ENCODE data around the gene NTN5. TPM values are rescaled to one million over a fixed set of nuclear protein-coding genes. Genes with fewer than 3 reads are reported as not detected.

The NTN5 gene
- total RNA-seq, 1 experiment from 2014 or later, result 0.55 TPM

DNA sequence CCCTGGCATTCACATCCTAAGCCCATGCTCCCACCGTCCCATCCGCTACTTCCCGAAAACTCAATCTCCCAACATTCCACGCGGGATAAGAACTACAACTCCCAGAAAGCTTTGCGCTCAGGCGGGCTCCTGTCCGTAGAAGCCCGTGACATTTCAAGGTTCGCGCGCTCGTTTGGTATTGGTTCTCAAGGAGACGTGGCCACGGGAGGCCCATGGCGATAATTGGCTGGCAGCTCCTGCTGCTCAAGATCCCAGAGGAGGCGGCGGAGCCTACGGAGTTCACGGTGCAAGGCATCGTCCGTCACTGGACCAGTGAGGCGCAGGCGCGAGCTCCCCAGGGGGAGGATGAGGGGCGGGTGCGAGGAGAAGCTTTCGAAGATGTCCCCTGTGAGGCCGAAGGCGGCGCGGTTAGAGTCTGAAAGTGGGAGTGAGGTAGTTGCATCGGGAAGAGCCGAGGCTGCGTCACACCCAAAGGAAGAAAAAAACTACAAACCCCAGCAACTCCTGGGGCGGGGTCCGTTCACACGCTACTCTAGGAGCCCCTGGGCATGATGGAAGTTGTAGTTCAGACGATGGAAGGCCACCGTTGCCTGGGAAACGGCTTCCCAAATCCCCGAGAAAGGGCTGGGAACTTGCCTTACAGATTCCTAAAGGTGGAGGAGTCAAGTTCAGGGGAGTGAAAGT is 47.9 kb upstream of the NTN5 start:
- Mint-ChIP-seq H3K9me3 (no peaks in the 10 kb centered on the region), H3K27me3 (ENCODE audit: low read depth) (no peaks in the 10 kb centered on the region; the same call in 1 of the 2 replicates), H3K36me3 (ENCODE audit: insufficient read depth in 1 of 3, low read depth in 3 of 3) (no peaks in the 10 kb centered on the region; a peak in 1 of 7 replicates), H3K4me3 (peak overlapping the region; percentile 96 to 98), H3K4me1 (peaks cover 26 to 41% of the 10 kb centered on the region in 2 experiments), H3K27ac (peak overlapping the region; percentile 96 to 99 (median 99))
- Histone ChIP-seq H2BK20ac (ENCODE audit: low read depth, low read length, poor library complexity, severe bottlenecking) (no peak overlapping the region), H3K56ac (ENCODE audit: insufficient read length, low read depth, low read length) (no peak overlapping the region), H3K23ac (ENCODE audit: insufficient read length, low read depth, low read length) (no peak overlapping the region), H3K79me2 (ENCODE audit: insufficient read depth, low read length) (no peaks in the 10 kb centered on the region), H3K27ac (ENCODE audit: insufficient read length, low read depth, low read length) (no peak overlapping the region), H3K9me3 (ENCODE audit: control insufficient read depth, low read depth, low read length) (no peaks in the 10 kb centered on the region), H2BK12ac (ENCODE audit: insufficient read length, low read depth, low read length) (no peak overlapping the region), H4K5ac (ENCODE audit: insufficient read length, low read depth, low read length) (no peak overlapping the region), H2BK5ac (ENCODE audit: insufficient read length, low read length) (no peak overlapping the region), H3K9ac (ENCODE audit: extremely low read depth, insufficient read length, low read length) (peak overlapping the region; percentile 40), H3T11ph (ENCODE audit: low read length) (no peak overlapping the region), H3K4ac (ENCODE audit: low read depth, low read length) (no peak overlapping the region), H3K14ac (ENCODE audit: insufficient read depth, low read length) (0 out of 2 replicates have a peak overlapping the region, but pooled peaks have one; percentile 37), H3K18ac (ENCODE audit: insufficient read length, low read depth, low read length) (peak overlapping the region; percentile 88), H4K91ac (ENCODE audit: insufficient read length, low read depth, low read length) (no peak overlapping the region), H2BK15ac (ENCODE audit: low read depth, low read length) (no peak overlapping the region), H3K79me1 (ENCODE audit: insufficient read depth, low read depth, low read length, poor library complexity, severe bottlenecking) (no peaks in the 10 kb centered on the region), H4K20me1 (ENCODE audit: control insufficient read depth, insufficient read depth, insufficient read length) (no peaks in the 10 kb centered on the region), H3K23me2 (ENCODE audit: insufficient read length, low read depth, low read length, poor library complexity, severe bottlenecking) (peaks cover 3% of the 10 kb centered on the region), H3K4me1 (ENCODE audit: insufficient read depth, low read length) (no peaks in the 10 kb centered on the region; the same call in 1 of the 2 replicates), H2AK5ac (ENCODE audit: insufficient read length, low read length) (no peak overlapping the region), H3K27me3 (ENCODE audit: insufficient read depth, low read length) (no peaks in the 10 kb centered on the region), H4K8ac (replicated peaks; ENCODE audit: insufficient read length, low read depth, low read length) (no peak overlapping the region), H2BK120ac (ENCODE audit: low read depth, low read length, poor library complexity, severe bottlenecking) (no peak overlapping the region), H2AFZ (ENCODE audit: low read length) (no peak overlapping the region), H3K4me2 (ENCODE audit: insufficient read depth, insufficient read length, low read length) (peak overlapping the region; percentile 45)
- TF ChIP-seq, protein P1, sequence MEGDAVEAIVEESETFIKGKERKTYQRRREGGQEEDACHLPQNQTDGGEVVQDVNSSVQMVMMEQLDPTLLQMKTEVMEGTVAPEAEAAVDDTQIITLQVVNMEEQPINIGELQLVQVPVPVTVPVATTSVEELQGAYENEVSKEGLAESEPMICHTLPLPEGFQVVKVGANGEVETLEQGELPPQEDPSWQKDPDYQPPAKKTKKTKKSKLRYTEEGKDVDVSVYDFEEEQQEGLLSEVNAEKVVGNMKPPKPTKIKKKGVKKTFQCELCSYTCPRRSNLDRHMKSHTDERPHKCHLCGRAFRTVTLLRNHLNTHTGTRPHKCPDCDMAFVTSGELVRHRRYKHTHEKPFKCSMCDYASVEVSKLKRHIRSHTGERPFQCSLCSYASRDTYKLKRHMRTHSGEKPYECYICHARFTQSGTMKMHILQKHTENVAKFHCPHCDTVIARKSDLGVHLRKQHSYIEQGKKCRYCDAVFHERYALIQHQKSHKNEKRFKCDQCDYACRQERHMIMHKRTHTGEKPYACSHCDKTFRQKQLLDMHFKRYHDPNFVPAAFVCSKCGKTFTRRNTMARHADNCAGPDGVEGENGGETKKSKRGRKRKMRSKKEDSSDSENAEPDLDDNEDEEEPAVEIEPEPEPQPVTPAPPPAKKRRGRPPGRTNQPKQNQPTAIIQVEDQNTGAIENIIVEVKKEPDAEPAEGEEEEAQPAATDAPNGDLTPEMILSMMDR (conservative IDR thresholded peaks at IDR 0.05), result no peak
- no CpG with 5 or more reads among the region's 42 CpGs for WGBS (ENCODE audit: extremely low coverage, insufficient read length, low lambda C conversion rate)
- peak; percentile 99 for DNase-seq
